Spleen (tissue), 11 donors: ENCODE results near the gene PIK3C3. TPM values are rescaled to one million over a fixed set of nuclear protein-coding genes. Genes with fewer than 3 reads are reported as not detected.

Experiments used
- DNase-seq: peaks from one replicate; pipeline ENCODE4 v3.0.0-alpha.2; 2020
- H3K27ac ChIP-seq, 8 donors: fragments of 200-600 bp; sonication (generic) in 7 of 8; 1 replicate in 4 of 8; 2 replicates in 4 of 8; pipeline versions ENCODE4 v1.5.0 to v1.8.0; 2016 to 2021; ENCODE audit warnings: inconsistent platforms in 4 of 8, mild to moderate bottlenecking in 4 of 8, moderate library complexity in 1 of 8
- H3K27me3 ChIP-seq, 7 donors: fragments of 200-600 bp; sonication (generic) in 6 of 7; replicated peaks in 1 of 7; 1 replicate in 4 of 7; 2 replicates in 3 of 7; pipeline versions ENCODE4 v1.5.0 to v1.8.0; 2016 to 2021; ENCODE audit warnings: inconsistent platforms in 3 of 7, mild to moderate bottlenecking in 1 of 7
- H3K36me3 ChIP-seq, 6 donors: fragments of 200-600 bp; sonication (generic) in 5 of 6; 1 replicate in 4 of 6; 2 replicates in 2 of 6; pipeline versions ENCODE4 v1.5.0 to v1.8.0; 2016 to 2021; ENCODE audit warnings: inconsistent platforms in 2 of 6
- H3K4me1 ChIP-seq, 6 donors: fragments of 200-600 bp; sonication (generic) in 5 of 6; 1 replicate in 3 of 6; 2 replicates in 3 of 6; pipeline versions ENCODE4 v1.5.0 to v1.8.0; 2016 to 2021; ENCODE audit warnings: inconsistent platforms in 3 of 6
- H3K4me3 ChIP-seq, 8 donors: fragments of 200-600 bp; sonication (generic) in 7 of 8; 1 replicate in 4 of 8; 2 replicates in 4 of 8; pipeline versions ENCODE4 v1.5.0 to v1.8.0; 2016 to 2021; ENCODE audit warnings: inconsistent platforms in 4 of 8, mild to moderate bottlenecking in 4 of 8, moderate library complexity in 2 of 8
- H3K9me3 ChIP-seq, 8 donors: fragments of 200-600 bp; sonication (generic) in 7 of 8; 1 replicate in 4 of 8; 2 replicates in 4 of 8; pipeline versions ENCODE4 v1.5.0 to v1.8.0; 2016 to 2021; ENCODE audit warnings: inconsistent platforms in 4 of 8
- CTCF ChIP-seq, 11 experiments: fragments of 200-600 bp in 7 of 11; fragments of 450-650 bp in 4 of 11; sonication (generic) in 4 of 11; IDR thresholded peaks in 8 of 11; conservative IDR thresholded peaks in 3 of 11; 1 replicate in 7 of 11; 2 replicates in 4 of 11; pipeline versions ENCODE4 v1.4.0 to v1.8.0; 2016 to 2021; ENCODE audit warnings: antibody characterized with exemption in 11 of 11, inconsistent platforms in 4 of 11, mild to moderate bottlenecking in 1 of 11
- POLR2A ChIP-seq, 3 donors: fragments of 450-650 bp; IDR thresholded peaks; one replicate each; pipeline ENCODE4 v1.5.1; 2017; ENCODE audit warnings: antibody characterized with exemption in 3 of 3, mild to moderate bottlenecking in 1 of 3
- POLR2AphosphoS5 ChIP-seq, 3 donors: sonication (generic); formaldehyde crosslinking; IDR thresholded peaks; one replicate each; pipeline ENCODE4 v1.5.1; 2017; ENCODE audit warnings: antibody characterized with exemption in 3 of 3
- WGBS, 5 donors: extraction: QIAGEN DNeasy Blood & Tissue Kit in 3 of 5; methylation state at CpG; one replicate each; pipeline versions ENCODE4 v1.1.5 to v1.1.7; 2013 to 2018; 5-methylcytosine and 5-hydroxymethylcytosine counted together
- intact Hi-C: fragments of 100-400 bp; cut with DNase I; formaldehyde crosslinking; loops from one replicate; pipeline ENCODE4 v1.15.0; 2023; ENCODE audit warnings: low total_unique reads
- polyA plus RNA-seq, 3 donors: library from polyadenylated mRNA; stranded (reverse); fragments of 200-250 nt; gene quantifications; one replicate each; pipeline ENCODE4 v1.2.1, GENCODE V29; 2013
- total RNA-seq, 7 donors: library from RNA; depleted of rRNA in 3 of 7; stranded (reverse); fragments of >200 nt in 3 of 7; fragmentation: NEBNext Ultra II Directional in 4 of 7; extraction: Animal tissue kit (Norgen Biotek cat#: 25700) in 4 of 7; gene quantifications; one replicate each; pipeline versions ENCODE4 v1.1.0 to v1.2.1, GENCODE V29; 2016 to 2021
- donor health status: healthy with polysubstance abuse.
- donor health status: DM: no; HTN: no; CAD: no; lungs with moderate emphysema.
- donor health status: DM: no; HTN: no; CAD: no.
- donor health status: Bipolar disorder and iron deficiency.
- donor health status: healthy.
- donor health status: DM: no; HTN: no; CAD: no.
- donor health status: DM: yes; HTN: yes; CAD: no.

Gene PIK3C3
- total and polyA plus RNA-seq, 10 donors = 22.8 to 77.3 (median 62.2) TPM

GRCh38 chr18:42114310-42114943 is 159.4 kb downstream of the PIK3C3 start:
- no peaks in the 10 kb centered on the region for H3K36me3 ChIP-seq
- TF ChIP-seq POLR2A (IDR thresholded peaks at IDR 0.05) = no peak
- peak; percentile 34 to 76 (median 66) for TF ChIP-seq CTCF (IDR thresholded peaks at IDR 0.05 in 8 of 11, conservative IDR thresholded peaks at IDR 0.05 in 3 of 11)
- no peaks in the 10 kb centered on the region for H3K9me3 ChIP-seq
- intact Hi-C loops = loop anchor here (5.0 to 10.0 kb wide), 2 partner anchors 1148 to 1470 kb away; no protein-coding TSS in a partner anchor
- no peaks in the 10 kb centered on the region for H3K27me3 ChIP-seq
- WGBS, 5 donors = 26 to 31% (median 27%) methylated on average over 7 of the region's 7 CpGs
- no peak overlapping the region for H3K27ac ChIP-seq
- DNase-seq = no peak
- H3K4me3 ChIP-seq = no peak overlapping the region
- H3K4me1 ChIP-seq = peaks cover 3 to 17% (median 13%) of the 10 kb centered on the region in 6 donors

GRCh38 chr18:42126586-42126985 is 171.6 kb downstream of the PIK3C3 start:
- no peak for DNase-seq

GRCh38 chr18:42131066-42131929 is 176.3 kb downstream of the PIK3C3 start:
- DNase-seq = peak; percentile 28
- no peak overlapping the region for H3K4me3 ChIP-seq
- TF ChIP-seq CTCF (IDR thresholded peaks at IDR 0.05 in 8 of 11, conservative IDR thresholded peaks at IDR 0.05 in 3 of 11) (no peak), POLR2AphosphoS5 (IDR thresholded peaks at IDR 0.05) (no peak), POLR2A (IDR thresholded peaks at IDR 0.05) (no peak)
- H3K9me3 ChIP-seq = no peaks in the 10 kb centered on the region
- H3K27me3 ChIP-seq = no peaks in the 10 kb centered on the region
- no peaks in the 10 kb centered on the region for H3K36me3 ChIP-seq
- intact Hi-C loops = no loop called here
- 54 to 63% (median 57%) methylated on average over 12 of the region's 12 CpGs for WGBS, 5 donors
- H3K27ac ChIP-seq = no peak overlapping the region
- H3K4me1 ChIP-seq = no peaks in the 10 kb centered on the region

More at GRCh38 chr18:42126586-42126985, 171.6 kb downstream of the PIK3C3 start:
- intact Hi-C loops = no loop called here
- no peaks in the 10 kb centered on the region for H3K36me3 ChIP-seq
- no peak overlapping the region for H3K27ac ChIP-seq
- TF ChIP-seq POLR2A (IDR thresholded peaks at IDR 0.05) = no peak
- TF ChIP-seq POLR2AphosphoS5 (IDR thresholded peaks at IDR 0.05) = no peak
- TF ChIP-seq CTCF (IDR thresholded peaks at IDR 0.05 in 8 of 11, conservative IDR thresholded peaks at IDR 0.05 in 3 of 11) = no peak
- H3K9me3 ChIP-seq = no peaks in the 10 kb centered on the region
- H3K4me1 ChIP-seq = no peaks in the 10 kb centered on the region
- H3K27me3 ChIP-seq = no peaks in the 10 kb centered on the region
- 76 to 96% (median 84%) methylated on average over 1 of the region's 1 CpG for WGBS, 5 donors
- no peak overlapping the region for H3K4me3 ChIP-seq

GRCh38 chr18:42131930-42132244 is 176.9 kb downstream of the PIK3C3 start:
- no peak overlapping the region for H3K4me3 ChIP-seq
- H3K9me3 ChIP-seq = no peaks in the 10 kb centered on the region
- intact Hi-C loops = no loop called here
- no peaks in the 10 kb centered on the region for H3K27me3 ChIP-seq
- H3K4me1 ChIP-seq = no peaks in the 10 kb centered on the region
- H3K27ac ChIP-seq = no peak overlapping the region
- no peaks in the 10 kb centered on the region for H3K36me3 ChIP-seq
- DNase-seq = peak; percentile 23
- TF ChIP-seq POLR2AphosphoS5 (IDR thresholded peaks at IDR 0.05) (no peak), CTCF (IDR thresholded peaks at IDR 0.05 in 8 of 11, conservative IDR thresholded peaks at IDR 0.05 in 3 of 11) (no peak), POLR2A (IDR thresholded peaks at IDR 0.05) (no peak)
- WGBS, 5 donors = 88 to 94% (median 92%) methylated on average over 2 of the region's 2 CpGs
